A549 (cell line): ENCODE results near the gene OCA2. TPM values are rescaled to one million over a fixed set of nuclear protein-coding genes. Genes with fewer than 3 reads are reported as not detected.

Source experiments
- ATAC-seq, 2 experiments: fragments of 200-7000 bp in 1 of 2; fragments of >200 bp in 1 of 2; cut with Nextera tagmentation in 1 of 2; cut with Tn5 transposase in 1 of 2; 3 replicates each; pipeline versions ENCODE4 v1.8.0 to v1.9.1; 2018 to 2020; ENCODE audit warnings: mild to moderate bottlenecking in 1 of 2, moderate library complexity in 1 of 2
- CTCF ChIA-PET: fragments of 300-600 bp; sonication (Branson Sonifier 250); formaldehyde crosslinking; extraction: SDS; loops from one replicate; lab custom pipeline; 2021; ENCODE audit warnings: antibody characterized with exemption, inconsistent platforms; lab: Yijun Ruan, JAX
- POLR2A ChIA-PET: fragments of 350-600 bp; formaldehyde crosslinking; extraction: SDS; loops from one replicate; lab custom pipeline; 2021; ENCODE audit warnings: antibody characterized with exemption, inconsistent platforms; lab: Yijun Ruan, JAX
- DNase-seq, 2 experiments: peaks; one replicate each; pipeline versions ENCODE4 v3.0.0 to v3.0.0-alpha.2; 2011 to 2016; ENCODE audit warnings: low read depth in 1 of 2, low spot score in 1 of 2
- FAIRE-seq: peaks from 2 replicates; lab custom pipeline; 2011; peaks lifted over from hg19 to GRCh38; lab: Jason Lieb, UNC
- H3K27ac ChIP-seq, 2 experiments: fragments of >200 bp; sonication (Bioruptor Twin); formaldehyde crosslinking; 3 replicates each; pipeline ENCODE4 v1.5.1; 2016 to 2017
- H3K4me1 ChIP-seq: fragments of >200 bp; sonication (Bioruptor Twin); formaldehyde crosslinking; 3 replicates; pipeline ENCODE4 v1.6.1; 2016
- H3K4me2 ChIP-seq: fragments of >200 bp; sonication (Bioruptor Twin); formaldehyde crosslinking; 3 replicates; pipeline ENCODE4 v1.6.1; 2016
- H3K4me3 ChIP-seq: fragments of >200 bp; sonication (Bioruptor Twin); formaldehyde crosslinking; 3 replicates; pipeline ENCODE4 v1.5.1; 2016
- H3K9me3 ChIP-seq: fragments of >200 bp; sonication (Bioruptor Twin); formaldehyde crosslinking; 3 replicates; pipeline ENCODE4 v1.6.1; 2016
- ATOH8 ChIP-seq: fragments of 250-450 bp; sonication (Bioruptor Pico); IDR thresholded peaks from 2 replicates; pipeline ENCODE4 v1.5.0; 2020; ENCODE audit warnings: low read depth, mild to moderate bottlenecking, moderate library complexity
- ELK1 ChIP-seq: fragments of 150-350 bp; IDR thresholded peaks from 2 replicates; pipeline ENCODE4 v1.6.1; 2014; ENCODE audit warnings: low read depth, mild to moderate bottlenecking, low read length
- EP300 ChIP-seq, 2 experiments: fragments of >200 bp; sonication (Bioruptor Twin); formaldehyde crosslinking; IDR thresholded peaks; 2 replicates in 1 of 2; 3 replicates in 1 of 2; pipeline ENCODE4 v1.6.1; 2016 to 2017
- ESRRA ChIP-seq: fragments of 150-350 bp; IDR thresholded peaks from 2 replicates; pipeline ENCODE4 v1.6.1; 2014; ENCODE audit warnings: mild to moderate bottlenecking, low read length, borderline replicate concordance
- HOXA7 ChIP-seq: fragments of 250-450 bp; sonication (Bioruptor Pico); IDR thresholded peaks from 2 replicates; pipeline ENCODE4 v1.5.0; 2020; ENCODE audit warnings: mild to moderate bottlenecking, moderate library complexity
- KDM5A ChIP-seq: fragments of 200-600 bp; sonication (generic); IDR thresholded peaks from 2 replicates; pipeline ENCODE4 v1.6.1; 2016; ENCODE audit warnings: antibody characterized with exemption, mild to moderate bottlenecking
- MAFK ChIP-seq: fragments of 450-650 bp; IDR thresholded peaks from 2 replicates; pipeline ENCODE4 v1.6.1; 2014; ENCODE audit not compliant: partially characterized antibody
- MYC ChIP-seq: IDR thresholded peaks from 2 replicates; pipeline ENCODE4 v1.6.1; 2012; ENCODE audit warnings: mild to moderate bottlenecking, inconsistent platforms, low read length, improper control_type of control experiment, borderline replicate concordance
- NPAS2 ChIP-seq: fragments of 250-450 bp; sonication (Bioruptor Pico); IDR thresholded peaks from 2 replicates; pipeline ENCODE4 v1.8.0; 2022; ENCODE audit warnings: mild to moderate bottlenecking, moderate library complexity, borderline replicate concordance
- POLR2A ChIP-seq: IDR thresholded peaks from 2 replicates; pipeline ENCODE4 v1.6.1; 2012; ENCODE audit warnings: mild to moderate bottlenecking, low read length
- REST ChIP-seq: fragments of 200-600 bp; sonication (generic); IDR thresholded peaks from 2 replicates; pipeline ENCODE4 v1.6.1; 2016; ENCODE audit warnings: antibody characterized with exemption, mild to moderate bottlenecking, moderate library complexity
- RFX5 ChIP-seq: fragments of 450-650 bp; IDR thresholded peaks from 2 replicates; pipeline ENCODE4 v1.7.1; 2014; ENCODE audit warnings: antibody characterized with exemption, mild to moderate bottlenecking, moderate library complexity
- TP53 ChIP-seq: fragments of 250-450 bp; sonication (Bioruptor Pico); IDR thresholded peaks from 2 replicates; pipeline ENCODE4 v1.5.0; 2021; ENCODE audit warnings: mild to moderate bottlenecking, moderate library complexity
- USF2 ChIP-seq: fragments of 450-650 bp; IDR thresholded peaks from 2 replicates; pipeline ENCODE4 v1.6.1; 2014; ENCODE audit warnings: antibody characterized with exemption
- ZC3H11A ChIP-seq: fragments of 450-650 bp; IDR thresholded peaks from 2 replicates; pipeline ENCODE4 v1.6.1; 2014; ENCODE audit warnings: antibody characterized with exemption, mild to moderate bottlenecking
- WGBS: methylation state at CpG from one replicate; pipeline ENCODE4 v1.1.6; 2017; ENCODE audit errors: missing lambda C conversion rate; 5-methylcytosine and 5-hydroxymethylcytosine counted together
- polyA plus RNA-seq, 4 experiments: library from polyadenylated mRNA; depleted of rRNA in 3 of 4; stranded (reverse); fragments of >200 nt; fragmentation: RNase III in 1 of 4; extraction: RNeasy Plus Mini Kit Qiagen cat#74134 plus additional on column Dnase treatment in 1 of 4; gene quantifications; 2 replicates in 3 of 4; 3 replicates in 1 of 4; pipeline ENCODE4 v1.2.3, GENCODE V29; 2011 to 2017

The OCA2 gene
- polyA plus RNA-seq, 2 of the 4 experiments (the other 2 are of a cell fraction): 0.17 to 0.25 TPM

GRCh38 chr15:27792756-27793264 lies 306.3 kb downstream of the OCA2 start:
- Histone ChIP-seq H3K4me2 (no peak overlapping the region), H3K27ac (no peak overlapping the region), H3K4me1 (no peaks in the 10 kb centered on the region), H3K4me3 (no peak overlapping the region), H3K9me3 (no peaks in the 10 kb centered on the region)
- no peak for TF ChIP-seq HOXA7
- peak; percentile 80 for TF ChIP-seq MAFK
- ChIA-PET POLR2A (no interaction called here), CTCF (no interaction called here)
- DNase-seq: no peak
- 18% methylated on average over 10 of the region's 10 CpGs for WGBS
- FAIRE-seq: no peak
- ATAC-seq: no peak

- H3K27ac ChIP-seq: no peak overlapping the region
- no peak overlapping the region for H3K4me3 ChIP-seq
- H3K4me1 ChIP-seq: no peaks in the 10 kb centered on the region
- POLR2A ChIA-PET: no interaction called here
- H3K9me3 ChIP-seq: no peaks in the 10 kb centered on the region
- CTCF ChIA-PET: no interaction called here
- DNase-seq: no peak
- FAIRE-seq: no peak
- 2% methylated on average over 1 of the region's 1 CpG for WGBS
- peak; percentile 88 for TF ChIP-seq MAFK
- no peak for TF ChIP-seq ZC3H11A
- no peak for TF ChIP-seq ELK1
- no peak overlapping the region for H3K4me2 ChIP-seq
- ATAC-seq: no peak
Observed at GRCh38 chr15:27790270-27790669, 308.8 kb downstream of the OCA2 start.

- POLR2A ChIA-PET: no interaction called here
- H3K4me1 ChIP-seq: no peaks in the 10 kb centered on the region
- FAIRE-seq (peak; percentile 73), ATAC-seq (no peak), DNase-seq (no peak)
- H3K4me2 ChIP-seq: no peak overlapping the region
- no peaks in the 10 kb centered on the region for H3K9me3 ChIP-seq
- TF ChIP-seq ATOH8 (CRISPR knock-in tag): no peak
- H3K4me3 ChIP-seq: no peak overlapping the region
- WGBS: 6% methylated on average over 1 of the region's 1 CpG
- CTCF ChIA-PET: no interaction called here
- no peak overlapping the region for H3K27ac ChIP-seq
Observed at GRCh38 chr15:27787931-27788330, 311.2 kb downstream of the OCA2 start.

GRCh38 chr15:27784107-27784506 lies 315.0 kb downstream of the OCA2 start:
- POLR2A ChIA-PET: no interaction called here
- Histone ChIP-seq H3K4me1 (no peaks in the 10 kb centered on the region), H3K9me3 (no peaks in the 10 kb centered on the region), H3K4me3 (no peak overlapping the region), H3K27ac (no peak overlapping the region), H3K4me2 (no peak overlapping the region)
- ATAC-seq: no peak
- FAIRE-seq: no peak
- no peak for DNase-seq
- TF ChIP-seq NPAS2: no peak
- TF ChIP-seq ESRRA: no peak
- TF ChIP-seq USF2: no peak
- CTCF ChIA-PET: no interaction called here
- 15% methylated on average over 6 of the region's 6 CpGs for WGBS

- H3K27ac ChIP-seq: no peak overlapping the region
- H3K4me1 ChIP-seq: no peaks in the 10 kb centered on the region
- DNase-seq (no peak), ATAC-seq (no peak), FAIRE-seq (no peak)
- H3K9me3 ChIP-seq: no peaks in the 10 kb centered on the region
- no peak overlapping the region for H3K4me3 ChIP-seq
- H3K4me2 ChIP-seq: no peak overlapping the region
- ChIA-PET POLR2A (no interaction called here), CTCF (no interaction called here)
- TF ChIP-seq TP53 (no peak), EP300 (IDR thresholded peaks at IDR 0.05) (no peak), ELK1 (no peak), POLR2A (no peak), RFX5 (no peak), KDM5A (no peak), MYC (no peak), REST (no peak)
- 3% methylated on average over 3 of the region's 3 CpGs for WGBS
Observed at GRCh38 chr15:27783678-27784077, 315.4 kb downstream of the OCA2 start.
